ENCODE results near the gene FIP1L1. TPM values are rescaled to one million over a fixed set of nuclear protein-coding genes. Genes with fewer than 3 reads are reported as not detected.
"Not testable (repeated sequence)": the region's sequence is repeated elsewhere in the genome, so short reads cannot be mapped to it uniquely, and the experiment has no call there.

FIP1L1 gene
- polyA plus RNA-seq, 1 of the 3 experiments (the other 2 are of a cell fraction) = 20.3 TPM

DNA sequence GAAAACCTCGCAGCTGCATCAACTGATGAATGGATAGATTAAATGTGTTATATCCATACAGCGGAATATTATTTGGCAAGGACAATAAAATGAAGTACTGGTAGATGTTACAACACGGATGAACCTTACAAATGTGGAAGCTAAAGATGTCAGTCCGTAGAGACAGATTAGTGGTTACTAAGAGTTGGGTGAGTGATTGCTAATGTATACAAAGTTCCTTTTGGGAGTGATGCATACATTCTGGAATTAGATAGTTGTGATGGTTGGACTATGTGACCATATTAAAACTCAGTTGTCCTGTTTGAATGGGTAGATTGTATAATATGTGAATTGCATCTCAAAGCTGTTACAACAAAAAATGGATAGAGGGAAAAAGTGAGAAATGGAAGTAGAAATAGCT, 2.8 kb downstream of the FIP1L1 start:
- POLR2A ChIA-PET = no interaction called here
- no peaks in the 10 kb centered on the region for H3K27me3 ChIP-seq (ENCODE audit: insufficient read depth)
- no peaks in the 10 kb centered on the region for H3F3A ChIP-seq (replicated peaks; ENCODE audit: insufficient read depth)
- no peak overlapping the region; a peak in 1 of 4 replicates for H3K4me3 ChIP-seq (ENCODE audit: low read depth in 2 of 2, low read length in 1 of 2)
- no peaks in the 10 kb centered on the region for H3K9me3 ChIP-seq
- no peak overlapping the region for H3K9ac ChIP-seq
- CTCF ChIA-PET = interaction anchor here (0.7 to 3.7 kb wide), 7 partner anchors 11 to 853 kb away, joined by 3 to 14 read pairs (median 4); no protein-coding TSS in a partner anchor
- H3K36me3 ChIP-seq (replicated peaks in 1 of 2; ENCODE audit: control insufficient read depth in 1 of 2, insufficient read depth in 2 of 2, low read length in 1 of 2) = peaks cover 34 to 38% of the 10 kb centered on the region in 2 experiments
- no peaks in the 10 kb centered on the region for H3K9me2 ChIP-seq
- peaks cover 69% of the 10 kb centered on the region for H3K79me2 ChIP-seq (ENCODE audit: insufficient read depth)
- peaks cover 18% of the 10 kb centered on the region for H4K20me1 ChIP-seq (ENCODE audit: insufficient read depth)
- H2AFZ ChIP-seq (ENCODE audit: low read depth) = no peak overlapping the region
- 98% methylated on average over 4 of the region's 4 CpGs for WGBS (ENCODE audit: low lambda C conversion rate)
- H3K27ac ChIP-seq (ENCODE audit: low read depth in 2 of 2, low read length in 1 of 2) = no peak overlapping the region
- peaks cover 8 to 12% of the 10 kb centered on the region in 2 experiments; a peak in 3 of 4 replicates for H3K4me1 ChIP-seq (ENCODE audit: control insufficient read depth in 1 of 2, insufficient read depth in 2 of 2, low read depth in 1 of 2, low read length in 1 of 2)
- peak overlapping the region; percentile 83; the same call in 1 of the 2 replicates for H3K4me2 ChIP-seq
- TF ChIP-seq, protein P1, sequence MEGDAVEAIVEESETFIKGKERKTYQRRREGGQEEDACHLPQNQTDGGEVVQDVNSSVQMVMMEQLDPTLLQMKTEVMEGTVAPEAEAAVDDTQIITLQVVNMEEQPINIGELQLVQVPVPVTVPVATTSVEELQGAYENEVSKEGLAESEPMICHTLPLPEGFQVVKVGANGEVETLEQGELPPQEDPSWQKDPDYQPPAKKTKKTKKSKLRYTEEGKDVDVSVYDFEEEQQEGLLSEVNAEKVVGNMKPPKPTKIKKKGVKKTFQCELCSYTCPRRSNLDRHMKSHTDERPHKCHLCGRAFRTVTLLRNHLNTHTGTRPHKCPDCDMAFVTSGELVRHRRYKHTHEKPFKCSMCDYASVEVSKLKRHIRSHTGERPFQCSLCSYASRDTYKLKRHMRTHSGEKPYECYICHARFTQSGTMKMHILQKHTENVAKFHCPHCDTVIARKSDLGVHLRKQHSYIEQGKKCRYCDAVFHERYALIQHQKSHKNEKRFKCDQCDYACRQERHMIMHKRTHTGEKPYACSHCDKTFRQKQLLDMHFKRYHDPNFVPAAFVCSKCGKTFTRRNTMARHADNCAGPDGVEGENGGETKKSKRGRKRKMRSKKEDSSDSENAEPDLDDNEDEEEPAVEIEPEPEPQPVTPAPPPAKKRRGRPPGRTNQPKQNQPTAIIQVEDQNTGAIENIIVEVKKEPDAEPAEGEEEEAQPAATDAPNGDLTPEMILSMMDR (IDR thresholded peaks at IDR 0.05) = no peak
- TF ChIP-seq USF2 (IDR thresholded peaks at IDR 0.05; ENCODE audit: borderline replicate concordance, low read depth, low read length) = no peak
- TF ChIP-seq FOXM1 (IDR thresholded peaks at IDR 0.05; ENCODE audit: low read depth) = no peak
- TF ChIP-seq POLR2AphosphoS5 (IDR thresholded peaks at IDR 0.05; ENCODE audit: low read depth, low read length) = no peak
- TF ChIP-seq TCF12 (IDR thresholded peaks at IDR 0.05) = no peak
- no peak for TF ChIP-seq YY1 (IDR thresholded peaks at IDR 0.05; ENCODE audit: low read depth)
- TF ChIP-seq SIN3A (IDR thresholded peaks at IDR 0.05; ENCODE audit: borderline replicate concordance, low read depth, low read length) = no peak
- no peak for TF ChIP-seq FOXJ3 (CRISPR knock-in tag; IDR thresholded peaks at IDR 0.05)
- no peak for TF ChIP-seq MEF2A (IDR thresholded peaks at IDR 0.05; ENCODE audit: borderline replicate concordance, low read depth)
- no peak for TF ChIP-seq MAX (IDR thresholded peaks at IDR 0.05; ENCODE audit: low read depth)
- TF ChIP-seq RFX5 (IDR thresholded peaks at IDR 0.05; ENCODE audit: low read length) = no peak
- TF ChIP-seq EP300 (IDR thresholded peaks at IDR 0.05; ENCODE audit: borderline replicate concordance in 1 of 2, low read depth in 1 of 2, low read length in 1 of 2) = no peak
- TF ChIP-seq NRF1 (IDR thresholded peaks at IDR 0.05; ENCODE audit: low read depth, low read length) = no peak
- TF ChIP-seq RCOR1 (IDR thresholded peaks at IDR 0.05; ENCODE audit: low read length) = no peak
- no peak for DNase-seq

DNA sequence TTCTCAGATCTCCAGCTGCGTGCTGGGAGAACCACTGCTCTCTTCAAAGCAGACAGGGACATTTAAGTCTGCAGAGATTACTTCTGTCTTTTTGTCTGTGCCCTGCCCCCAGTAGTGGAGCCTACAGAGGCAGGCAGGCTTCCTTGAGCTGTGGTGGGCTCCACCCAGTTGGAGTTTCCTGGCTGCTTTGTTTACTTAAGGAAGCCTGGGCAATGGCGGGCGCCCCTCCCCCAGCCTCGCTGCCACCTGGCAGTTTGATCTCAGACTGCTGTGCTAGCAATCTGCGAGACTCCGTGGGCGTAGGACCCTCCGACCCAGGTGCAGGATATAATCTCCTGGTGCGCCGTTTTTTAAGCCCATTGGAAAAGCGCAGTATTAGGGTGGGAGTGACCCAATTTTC, 32.0 kb downstream of the FIP1L1 start:
- H3K4me3 ChIP-seq (ENCODE audit: low read depth in 2 of 2, low read length in 1 of 2); H3K4me2 ChIP-seq; H4K20me1 ChIP-seq (ENCODE audit: insufficient read depth); CTCF ChIA-PET; H3K9ac ChIP-seq; H3K9me2 ChIP-seq; H3K27me3 ChIP-seq (ENCODE audit: insufficient read depth); POLR2A ChIA-PET; H3K27ac ChIP-seq (ENCODE audit: low read depth in 2 of 2, low read length in 1 of 2); DNase-seq; H3K4me1 ChIP-seq (ENCODE audit: control insufficient read depth in 1 of 2, insufficient read depth in 2 of 2, low read depth in 1 of 2, low read length in 1 of 2); H3K9me3 ChIP-seq; H2AFZ ChIP-seq (ENCODE audit: low read depth): not testable (repeated sequence)
- Histone ChIP-seq H3F3A (replicated peaks; ENCODE audit: insufficient read depth) (peaks cover 22% of the 10 kb centered on the region), H3K36me3 (replicated peaks in 1 of 2; ENCODE audit: control insufficient read depth in 1 of 2, insufficient read depth in 2 of 2, low read length in 1 of 2) (peaks cover 16 to 32% of the 10 kb centered on the region in 2 experiments), H3K79me2 (ENCODE audit: insufficient read depth) (peaks cover 73% of the 10 kb centered on the region)
- 100% methylated on average over 2 of the region's 11 CpGs for WGBS (ENCODE audit: low lambda C conversion rate)
